CD4-positive, CD25-positive, alpha-beta regulatory T cell (primary cell): Measurements from ENCODE around the gene CDK16. TPM values are rescaled to one million over a fixed set of nuclear protein-coding genes. Genes with fewer than 3 reads are reported as not detected.
A peak's percentile ranks its signal among the peaks of the same experiment; 100 is the strongest.

Experiments
- ATAC-seq, 2 donors: fragments of 150-1000 bp; cut with Tn5 transposase; one replicate each; pipeline ENCODE4 v1.10.0; 2021; ENCODE audit warnings: low read depth in 2 of 2, moderate number of reproducible peaks in 2 of 2, moderate library complexity in 1 of 2
- DNase-seq, 3 donors: peaks; one replicate each; pipeline versions ENCODE4 v3.0.0 to v3.0.0-alpha.2; 2012 to 2022; ENCODE audit warnings: mixed read lengths in 1 of 3
- H3K27ac ChIP-seq: one replicate; pipeline ENCODE4 v1.7.0; 2013; ENCODE audit warnings: mild to moderate bottlenecking, low read length; ENCODE audit not compliant: insufficient read depth, poor library complexity, severe bottlenecking
- H3K27me3 ChIP-seq: one replicate; pipeline ENCODE4 v1.7.0; 2013; ENCODE audit warnings: low read length; ENCODE audit not compliant: control insufficient read depth, insufficient read depth
- H3K36me3 ChIP-seq: one replicate; pipeline ENCODE4 v1.7.0; 2013; ENCODE audit warnings: mild to moderate bottlenecking, low read length, moderate library complexity; ENCODE audit not compliant: control insufficient read depth, insufficient read depth
- H3K4me1 ChIP-seq: 2 replicates; pipeline ENCODE4 v1.7.0; 2013; ENCODE audit warnings: mild to moderate bottlenecking, low read length; ENCODE audit not compliant: insufficient read depth, control insufficient read depth, poor library complexity, severe bottlenecking
- H3K4me3 ChIP-seq: one replicate; pipeline ENCODE4 v1.7.0; 2013; ENCODE audit warnings: low read depth, mild to moderate bottlenecking, low read length, moderate library complexity
- H3K9me3 ChIP-seq, 2 experiments: 1 replicate in 1 of 2; 2 replicates in 1 of 2; pipeline ENCODE4 v1.7.0; 2013; ENCODE audit warnings: low read length in 2 of 2, mild to moderate bottlenecking in 1 of 2, moderate library complexity in 1 of 2; ENCODE audit not compliant: control insufficient read depth in 2 of 2
- H3K27ac Mint-ChIP-seq, 3 donors: one replicate each; pipeline ENCODE4 v1.8.0; 2020 to 2022; ENCODE audit warnings: mild to moderate bottlenecking in 3 of 3, mixed read lengths in 3 of 3, moderate library complexity in 2 of 3
- H3K27me3 Mint-ChIP-seq: one replicate; pipeline ENCODE4 v1.8.0; 2022; ENCODE audit warnings: mild to moderate bottlenecking, mixed read lengths
- H3K36me3 Mint-ChIP-seq: one replicate; pipeline ENCODE4 v1.8.0; 2020; ENCODE audit warnings: mixed read lengths
- H3K4me1 Mint-ChIP-seq, 4 donors: one replicate each; pipeline ENCODE4 v1.8.0; 2020 to 2022; ENCODE audit warnings: mixed read lengths in 4 of 4, mild to moderate bottlenecking in 1 of 4
- H3K4me3 Mint-ChIP-seq, 4 donors: one replicate each; pipeline ENCODE4 v1.8.0; 2020 to 2022; ENCODE audit warnings: mild to moderate bottlenecking in 4 of 4, mixed read lengths in 4 of 4, moderate library complexity in 3 of 4
- H3K9me3 Mint-ChIP-seq, 7 donors: one replicate each; pipeline ENCODE4 v1.8.0; 2020 to 2022; ENCODE audit warnings: mixed read lengths in 7 of 7, mild to moderate bottlenecking in 3 of 7, moderate library complexity in 2 of 7
- polyA plus RNA-seq, 4 donors: library from polyadenylated mRNA; unstranded; fragments of 300-500 nt; fragmentation: Illumina TruSeq; gene quantifications; one replicate each; pipeline ENCODE4 v1.2.3, GENCODE V29; 2021
- total RNA-seq: library from RNA; stranded (reverse); gene quantifications from one replicate; pipeline ENCODE4 v1.2.3, GENCODE V29; 2022

The CDK16 gene
- total and polyA plus RNA-seq, 5 donors from 2014 or later, result 3.9 to 186 (median 8.7) TPM

- H3K4me1 Mint-ChIP-seq, result peaks cover 0 to 47% (median 18%) of the 10 kb centered on the region in 4 donors
- Histone ChIP-seq H3K27ac (peak overlapping the region; percentile 98), H3K36me3 (peaks cover 4% of the 10 kb centered on the region), H3K4me3 (peak overlapping the region; percentile 93), H3K4me1 (peaks cover 19% of the 10 kb centered on the region), H3K27me3 (no peaks in the 10 kb centered on the region), H3K9me3 (no peaks in the 10 kb centered on the region)
- H3K27ac Mint-ChIP-seq, result peak overlapping the region; percentile 99 to 100 (median 100)
- DNase-seq (peak; percentile 92 to 96 (median 94)), ATAC-seq (peak; percentile 89 to 93)
- H3K4me3 Mint-ChIP-seq, result peak overlapping the region; percentile 90 to 99 (median 96)
- H3K36me3 Mint-ChIP-seq, result peaks cover 15% of the 10 kb centered on the region
- no peaks in the 10 kb centered on the region for H3K27me3 Mint-ChIP-seq
- peaks cover 0 to 1% (median 0%) of the 10 kb centered on the region in 7 donors for H3K9me3 Mint-ChIP-seq
Measured at GRCh38 chrX:47233333-47234113, 15.0 kb downstream of the CDK16 start.

DNA sequence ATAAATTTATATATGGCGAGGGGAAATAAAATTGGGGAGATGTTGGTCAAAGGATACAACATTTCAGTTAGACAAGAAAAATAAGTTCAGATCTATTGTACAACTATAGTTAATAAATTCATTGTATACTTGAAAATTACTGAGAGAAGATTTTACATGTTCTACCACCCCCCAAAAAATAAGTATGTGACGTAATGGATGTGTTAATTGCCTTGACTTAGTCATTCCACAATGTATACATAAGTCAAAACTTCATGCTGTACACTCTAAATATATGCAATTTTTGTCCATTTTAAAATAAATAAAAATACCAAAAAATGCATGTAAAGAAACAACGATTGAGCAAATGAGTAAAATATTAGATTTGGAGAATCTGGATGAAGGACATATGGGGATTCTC is 16.1 kb downstream of the CDK16 start:
- Mint-ChIP-seq H3K4me1 (peaks cover 0 to 47% (median 18%) of the 10 kb centered on the region in 4 donors), H3K36me3 (peaks cover 15% of the 10 kb centered on the region), H3K27ac (peak overlapping the region in 2 of 3 donors; percentile 76 to 99), H3K9me3 (peaks cover 0 to 1% (median 0%) of the 10 kb centered on the region in 7 donors), H3K27me3 (no peaks in the 10 kb centered on the region), H3K4me3 (peak overlapping the region; percentile 61 to 98 (median 68))
- Histone ChIP-seq H3K36me3 (peaks cover 2% of the 10 kb centered on the region), H3K4me1 (peaks cover 19% of the 10 kb centered on the region), H3K4me3 (peak overlapping the region; percentile 93), H3K27ac (peak overlapping the region; percentile 98), H3K27me3 (no peaks in the 10 kb centered on the region), H3K9me3 (no peaks in the 10 kb centered on the region)
- no peak for ATAC-seq
- DNase-seq, result no peak

DNA sequence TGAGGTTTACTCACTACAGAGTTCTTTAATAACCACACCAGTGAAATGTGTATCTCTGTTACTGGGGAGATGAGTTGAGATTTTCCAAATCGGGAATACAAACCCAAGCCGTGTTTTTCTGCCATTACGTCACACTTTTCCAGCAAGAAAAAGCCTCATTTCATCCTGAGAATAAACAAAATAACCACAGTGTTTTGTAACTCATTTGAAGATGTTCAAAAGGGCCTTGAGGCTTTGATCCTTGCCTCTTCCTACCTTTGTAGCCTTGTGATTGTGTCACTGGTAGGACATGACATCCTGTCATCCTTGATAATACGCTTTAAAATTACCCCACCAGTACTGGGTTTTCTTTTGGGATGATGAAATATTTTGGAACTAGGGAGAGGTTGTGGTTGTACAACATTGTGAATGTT is 17.2 kb downstream of the CDK16 start:
- Histone ChIP-seq H3K4me3 (peak overlapping the region; percentile 93), H3K27ac (peak overlapping the region; percentile 98), H3K9me3 (no peaks in the 10 kb centered on the region), H3K27me3 (no peaks in the 10 kb centered on the region), H3K36me3 (peaks cover 9% of the 10 kb centered on the region), H3K4me1 (peaks cover 19% of the 10 kb centered on the region)
- Mint-ChIP-seq H3K27ac (peak overlapping the region in 2 of 3 donors; percentile 53 to 90), H3K36me3 (peaks cover 16% of the 10 kb centered on the region), H3K4me3 (peak overlapping the region; percentile 17 to 86 (median 62)), H3K4me1 (peaks cover 0 to 47% (median 15%) of the 10 kb centered on the region in 4 donors), H3K27me3 (no peaks in the 10 kb centered on the region), H3K9me3 (no peaks in the 10 kb centered on the region)
- DNase-seq, result no peak
- ATAC-seq, result no peak

- Mint-ChIP-seq H3K9me3 (no peaks in the 10 kb centered on the region), H3K36me3 (peaks cover 36% of the 10 kb centered on the region), H3K4me3 (no peak overlapping the region), H3K4me1 (peaks cover 0 to 26% (median 15%) of the 10 kb centered on the region in 4 donors), H3K27me3 (no peaks in the 10 kb centered on the region), H3K27ac (no peak overlapping the region)
- Histone ChIP-seq H3K4me1 (peaks cover 11% of the 10 kb centered on the region), H3K27ac (no peak overlapping the region), H3K36me3 (peaks cover 28% of the 10 kb centered on the region), H3K27me3 (no peaks in the 10 kb centered on the region), H3K4me3 (no peak overlapping the region), H3K9me3 (no peaks in the 10 kb centered on the region)
- no peak for ATAC-seq
- DNase-seq, result no peak
Measured at GRCh38 chrX:47239199-47239598, 20.7 kb downstream of the CDK16 start.

DNA sequence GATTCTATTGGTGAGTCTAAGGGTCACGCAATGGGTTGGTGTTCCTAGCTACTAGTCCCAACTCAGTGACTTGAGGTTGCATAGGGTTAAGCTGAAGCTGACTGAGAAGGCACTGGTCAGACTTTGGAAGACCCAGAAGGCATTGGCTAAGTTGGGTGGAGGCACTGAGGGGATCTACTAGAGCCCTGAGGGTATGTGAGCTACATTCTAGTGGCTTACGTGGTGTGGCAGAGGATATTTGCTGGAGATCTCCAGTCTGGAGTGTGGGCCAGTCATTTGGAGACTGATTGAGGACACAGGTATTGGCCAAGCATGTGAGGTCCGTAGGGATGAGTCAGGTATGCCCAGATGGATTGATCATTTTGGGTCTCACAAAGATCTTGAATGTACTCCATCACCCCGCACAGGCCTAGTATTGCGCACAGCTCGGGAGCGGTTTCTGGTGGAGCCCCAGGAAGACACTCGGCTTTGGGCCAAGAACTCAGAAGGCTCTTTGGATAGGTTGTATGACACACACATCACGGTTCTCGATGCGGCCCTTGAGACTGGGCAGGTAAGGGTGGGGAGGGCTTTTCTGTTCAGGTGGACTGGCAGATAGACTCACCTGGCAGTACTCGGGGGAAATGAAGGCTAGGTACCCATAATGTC is 21.5 kb downstream of the CDK16 start:
- DNase-seq, result no peak
- H3K4me3 ChIP-seq, result no peak overlapping the region
- peaks cover 2% of the 10 kb centered on the region for H3K4me1 ChIP-seq
- H3K27ac ChIP-seq, result no peak overlapping the region
- H3K9me3 Mint-ChIP-seq, result no peaks in the 10 kb centered on the region
- peaks cover 32% of the 10 kb centered on the region for H3K36me3 ChIP-seq
- H3K27me3 ChIP-seq, result no peaks in the 10 kb centered on the region
- H3K9me3 ChIP-seq, result no peaks in the 10 kb centered on the region
- ATAC-seq, result no peak
- H3K27ac Mint-ChIP-seq, result no peak overlapping the region
- H3K4me1 Mint-ChIP-seq, result peaks cover 0 to 22% (median 15%) of the 10 kb centered on the region in 4 donors
- peaks cover 42% of the 10 kb centered on the region for H3K36me3 Mint-ChIP-seq
- no peak overlapping the region for H3K4me3 Mint-ChIP-seq
- H3K27me3 Mint-ChIP-seq, result no peaks in the 10 kb centered on the region

- Histone ChIP-seq H3K4me1 (no peaks in the 10 kb centered on the region), H3K4me3 (no peak overlapping the region), H3K27me3 (no peaks in the 10 kb centered on the region), H3K36me3 (peaks cover 32% of the 10 kb centered on the region), H3K9me3 (no peaks in the 10 kb centered on the region), H3K27ac (no peak overlapping the region)
- no peak overlapping the region for H3K27ac Mint-ChIP-seq
- no peak for ATAC-seq
- no peaks in the 10 kb centered on the region for H3K9me3 Mint-ChIP-seq
- H3K36me3 Mint-ChIP-seq, result peaks cover 45% of the 10 kb centered on the region
- no peak for DNase-seq
- peaks cover 0 to 16% (median 9%) of the 10 kb centered on the region in 4 donors for H3K4me1 Mint-ChIP-seq
- no peaks in the 10 kb centered on the region for H3K27me3 Mint-ChIP-seq
- H3K4me3 Mint-ChIP-seq, result no peak overlapping the region
Measured at GRCh38 chrX:47240619-47241018, 22.1 kb downstream of the CDK16 start.

- Histone ChIP-seq H3K4me3 (no peak overlapping the region), H3K9me3 (no peaks in the 10 kb centered on the region), H3K4me1 (no peaks in the 10 kb centered on the region), H3K27ac (no peak overlapping the region), H3K36me3 (peaks cover 34% of the 10 kb centered on the region), H3K27me3 (no peaks in the 10 kb centered on the region)
- H3K27ac Mint-ChIP-seq, result peak overlapping the region in 2 of 3 donors; percentile 26 to 75
- H3K4me1 Mint-ChIP-seq, result peaks cover 0 to 8% (median 3%) of the 10 kb centered on the region in 4 donors
- H3K27me3 Mint-ChIP-seq, result no peaks in the 10 kb centered on the region
- ATAC-seq, result no peak
- no peaks in the 10 kb centered on the region for H3K9me3 Mint-ChIP-seq
- no peak for DNase-seq
- H3K36me3 Mint-ChIP-seq, result peaks cover 53% of the 10 kb centered on the region
- H3K4me3 Mint-ChIP-seq, result no peak overlapping the region
Measured at GRCh38 chrX:47241201-47242011, 22.9 kb downstream of the CDK16 start.
